ENCODE data around the gene GJD4. TPM values are rescaled to one million over a fixed set of nuclear protein-coding genes. Genes with fewer than 3 reads are reported as not detected.

Gene GJD4
- total and polyA plus RNA-seq, 10 of the 15 experiments (the other 5 are each of a cell fraction or from before 2014, with no cell fraction given): not detected

GRCh38 chr10:35598379-35598778 lies 6.8 kb upstream of the GJD4 start:
- no TSS peak for BruUV-seq (replicated peaks)
- no peaks in the 10 kb centered on the region; the same call in 2 of the 3 replicates for H3K9me3 ChIP-seq (replicated peaks; ENCODE audit: control insufficient read depth, insufficient read depth, low read length)
- H3K4me1 ChIP-seq (ENCODE audit: control insufficient read depth, insufficient read depth, low read length): no peaks in the 10 kb centered on the region
- intact Hi-C loops (cut with micrococcal nuclease; ENCODE audit: unreplicated experiment) (no loop called here), in situ Hi-C loops (cut with MboI) (no loop called here)
- H3K4me3 ChIP-seq: no peak overlapping the region
- DNase-seq (ENCODE audit: low read depth, low spot score): no peak
- H2AFZ ChIP-seq (ENCODE audit: control insufficient read depth, low read depth, low read length): no peak overlapping the region
- POLR2A ChIA-PET: no interaction called here
- SMC1A ChIA-PET (ENCODE audit: uncharacterized antibody, unreplicated experiment): no interaction called here
- no peaks in the 10 kb centered on the region for H4K20me1 ChIP-seq (ENCODE audit: control insufficient read depth, insufficient read depth)
- H3K9ac ChIP-seq (ENCODE audit: control insufficient read depth, insufficient read depth, low read length): no peak overlapping the region
- H3K4me2 ChIP-seq (ENCODE audit: control insufficient read depth, insufficient read depth): no peak overlapping the region
- H3K36me3 ChIP-seq (ENCODE audit: control insufficient read depth in 2 of 2, insufficient read depth in 2 of 2, low read length in 1 of 2): no peaks in the 10 kb centered on the region
- CTCF ChIA-PET: interaction anchor here (1.0 kb wide), 1 partner anchor 50 kb away, joined by 3 read pairs; no protein-coding TSS in a partner anchor
- no peaks in the 10 kb centered on the region for H3K79me2 ChIP-seq (ENCODE audit: control insufficient read depth, insufficient read depth, low read length)
- TF ChIP-seq SMAD1 (IDR thresholded peaks at IDR 0.05; ENCODE audit: low read depth, partially characterized antibody): no peak
- peak in 2 of 3 experiments; percentile 12 to 17; a peak in 1 of 6 replicates for TF ChIP-seq CTCF (IDR thresholded peaks at IDR 0.05 in 2 of 3, conservative IDR thresholded peaks at IDR 0.05 in 1 of 3; ENCODE audit: control insufficient read depth in 2 of 3, extremely low read depth in 1 of 3, insufficient read depth in 1 of 3, low read depth in 3 of 3, low read length in 3 of 3)
- TF ChIP-seq SMC3 (IDR thresholded peaks at IDR 0.05; ENCODE audit: borderline replicate concordance, low read length): peak; percentile 7; the same call in 1 of the 2 replicates
- ATAC-seq: no peak
- 0 out of 4 replicates have a peak, but pooled peaks cover 0 to 2% of the 10 kb centered on the region in 2 experiments for H3K27me3 ChIP-seq (replicated peaks in 1 of 2; ENCODE audit: control insufficient read depth in 2 of 2, insufficient read depth in 2 of 2, low read length in 1 of 2)
- 17% methylated on average over 6 of the region's 6 CpGs for WGBS (ENCODE audit: insufficient coverage, insufficient replicate concordance, low lambda C conversion rate, missing lambda C conversion rate)
- FAIRE-seq: no peak
- H3K27ac ChIP-seq (ENCODE audit: control insufficient read depth, insufficient read depth): no peak overlapping the region
- RAD21 ChIA-PET (ENCODE audit: unreplicated experiment): no interaction called here

- H3K4me2 ChIP-seq (ENCODE audit: control insufficient read depth, insufficient read depth): no peak overlapping the region
- BruUV-seq (replicated peaks): no TSS peak
- POLR2A ChIA-PET: no interaction called here
- no peak for ATAC-seq
- H3K9ac ChIP-seq (ENCODE audit: control insufficient read depth, insufficient read depth, low read length): no peak overlapping the region
- WGBS (ENCODE audit: insufficient coverage, insufficient replicate concordance, low lambda C conversion rate, missing lambda C conversion rate): 0% methylated on average over 2 of the region's 2 CpGs
- H3K4me1 ChIP-seq (ENCODE audit: control insufficient read depth, insufficient read depth, low read length): no peaks in the 10 kb centered on the region
- FAIRE-seq: no peak
- CTCF ChIA-PET: interaction anchor here (1.3 to 1.6 kb wide), 3 partner anchors 17 to 1281 kb away, joined by 3 read pairs; no protein-coding TSS in a partner anchor
- peaks cover 0 to 7% of the 10 kb centered on the region in 2 experiments; a peak in 2 of 4 replicates for H3K27me3 ChIP-seq (replicated peaks in 1 of 2; ENCODE audit: control insufficient read depth in 2 of 2, insufficient read depth in 2 of 2, low read length in 1 of 2)
- H3K79me2 ChIP-seq (ENCODE audit: control insufficient read depth, insufficient read depth, low read length): no peaks in the 10 kb centered on the region
- no peak overlapping the region for H2AFZ ChIP-seq (ENCODE audit: control insufficient read depth, low read depth, low read length)
- H3K9me3 ChIP-seq (replicated peaks; ENCODE audit: control insufficient read depth, insufficient read depth, low read length): no peaks in the 10 kb centered on the region; the same call in 2 of the 3 replicates
- no peak for DNase-seq (ENCODE audit: low read depth, low spot score)
- H3K27ac ChIP-seq (ENCODE audit: control insufficient read depth, insufficient read depth): no peak overlapping the region
- TF ChIP-seq CTCF (IDR thresholded peaks at IDR 0.05 in 2 of 3, conservative IDR thresholded peaks at IDR 0.05 in 1 of 3; ENCODE audit: control insufficient read depth in 2 of 3, extremely low read depth in 1 of 3, insufficient read depth in 1 of 3, low read depth in 3 of 3, low read length in 3 of 3): 0 out of 6 replicates have a peak, but pooled peaks of 1 of the 3 experiments have one; percentile 11
- no peak for TF ChIP-seq HDAC6 (IDR thresholded peaks at IDR 0.05; ENCODE audit: unreplicated experiment)
- H4K20me1 ChIP-seq (ENCODE audit: control insufficient read depth, insufficient read depth): no peaks in the 10 kb centered on the region
- intact Hi-C loops (cut with micrococcal nuclease; ENCODE audit: unreplicated experiment) (no loop called here), in situ Hi-C loops (cut with MboI) (no loop called here)
- RAD21 ChIA-PET (ENCODE audit: unreplicated experiment): interaction anchor here (0.7 to 1.3 kb wide), 2 partner anchors 37 to 149 kb away, joined by 3 read pairs; no protein-coding TSS in a partner anchor
- SMC1A ChIA-PET (ENCODE audit: uncharacterized antibody, unreplicated experiment): interaction anchor here (1.5 kb wide), 1 partner anchor 36 kb away, joined by 3 read pairs; no protein-coding TSS in a partner anchor
- H3K36me3 ChIP-seq (ENCODE audit: control insufficient read depth in 2 of 2, insufficient read depth in 2 of 2, low read length in 1 of 2): no peaks in the 10 kb centered on the region
- no peak overlapping the region for H3K4me3 ChIP-seq
These were observed 4.9 kb upstream of the GJD4 start for GRCh38 chr10:35600193-35600592.
